ENCODE measurements around the gene ATP11B. TPM values are rescaled to one million over a fixed set of nuclear protein-coding genes. Genes with fewer than 3 reads are reported as not detected.

Gene ATP11B
- total and polyA plus RNA-seq, 2 of the 8 experiments (the other 6 are each of a cell fraction or from before 2014, with no cell fraction given) = 5.1 to 26.5 TPM

- Histone ChIP-seq H3K4me1 (replicated peaks in 1 of 4; ENCODE audit: control insufficient read depth in 3 of 4, insufficient read depth in 4 of 4, low read length in 3 of 4) (peaks cover 0 to 3% (median 0%) of the 10 kb centered on the region in 4 experiments; a peak in 1 of 7 replicates), H3K79me2 (ENCODE audit: control insufficient read depth in 1 of 2, insufficient read depth in 2 of 2, low read length in 2 of 2) (no peaks in the 10 kb centered on the region), H4K5ac (ENCODE audit: insufficient read length, low read depth, low read length) (no peak overlapping the region), H2BK12ac (ENCODE audit: low read depth, low read length) (no peak overlapping the region), H3K9ac (replicated peaks in 1 of 4; ENCODE audit: extremely low read depth in 1 of 4, low read depth in 3 of 4, low read length in 3 of 4) (no peak overlapping the region), H3K4ac (replicated peaks; ENCODE audit: insufficient read length, low read depth, low read length) (no peak overlapping the region), H3K4me2 (ENCODE audit: insufficient read depth in 1 of 2, low read depth in 2 of 2, low read length in 2 of 2) (no peak overlapping the region), H2BK5ac (ENCODE audit: low read depth, low read length) (no peak overlapping the region), H2AK5ac (ENCODE audit: low read depth, low read length) (no peak overlapping the region), H2AFZ (ENCODE audit: low read length) (no peak overlapping the region), H3K36me3 (ENCODE audit: control insufficient read depth in 2 of 4, insufficient read depth in 4 of 4, low read length in 3 of 4) (0 out of 8 replicates have a peak, but pooled peaks cover 0 to 3% (median 0%) of the 10 kb centered on the region in 4 experiments), H3K23ac (ENCODE audit: insufficient read length) (no peak overlapping the region), H4K8ac (ENCODE audit: extremely low read depth, insufficient read depth, low read length) (no peak overlapping the region), H2BK15ac (ENCODE audit: low read length) (no peak overlapping the region), H2BK120ac (replicated peaks; ENCODE audit: low read depth, low read length) (no peak overlapping the region), H3K23me2 (ENCODE audit: low read depth, low read length) (no peaks in the 10 kb centered on the region), H3K18ac (ENCODE audit: extremely low read depth, low read length) (no peak overlapping the region), H3K27me3 (replicated peaks in 1 of 4; ENCODE audit: control insufficient read depth in 3 of 4, extremely low read depth in 1 of 4, insufficient read depth in 3 of 4, low read length in 3 of 4) (no peaks in the 10 kb centered on the region), H3K9me3 (ENCODE audit: insufficient read depth in 2 of 2, low read depth in 1 of 2, low read length in 1 of 2) (no peaks in the 10 kb centered on the region), H3K79me1 (ENCODE audit: low read depth, low read length) (no peaks in the 10 kb centered on the region), H4K91ac (replicated peaks; ENCODE audit: insufficient read length, low read length) (no peak overlapping the region), H4K20me1 (replicated peaks in 1 of 2; ENCODE audit: control insufficient read depth in 1 of 2, insufficient read depth in 2 of 2, low read length in 2 of 2) (no peaks in the 10 kb centered on the region), H3K4me3 (ENCODE audit: extremely low read depth in 1 of 4, insufficient read depth in 2 of 4, low read depth in 3 of 4, low read length in 4 of 4) (no peak overlapping the region), H2BK20ac (ENCODE audit: low read length) (no peak overlapping the region), H3K27ac (ENCODE audit: low read depth, low read length) (no peak overlapping the region), H3K56ac (replicated peaks; ENCODE audit: insufficient read length, low read depth, low read length) (no peak overlapping the region), H3K14ac (ENCODE audit: insufficient read length) (no peak overlapping the region)
- ChIA-PET CTCF (ENCODE audit: partially characterized antibody) (interaction anchor here (0.7 to 5.5 kb wide), 4 partner anchors 9 to 34 kb away, joined by 3 to 27 read pairs (median 5); no protein-coding TSS in a partner anchor), POLR2A (ENCODE audit: partially characterized antibody) (no interaction called here)
- FAIRE-seq (no peak), DNase-seq (ENCODE audit: low read depth in 1 of 2, low spot score in 2 of 2) (no peak)
- 90% methylated on average over 5 of the region's 5 CpGs; no CpG with 5 or more reads in 1 of the 2 experiments for WGBS, 2 experiments (ENCODE audit: extremely low coverage in 1 of 2, insufficient coverage in 1 of 2, insufficient read length in 1 of 2, insufficient replicate concordance in 2 of 2, low coverage in 1 of 2, low lambda C conversion rate in 2 of 2, missing lambda C conversion rate in 1 of 2)
- TF ChIP-seq CBX8 (IDR thresholded peaks at IDR 0.05; ENCODE audit: borderline replicate concordance, low read depth, low read length) = no peak
- TF ChIP-seq, protein P1, sequence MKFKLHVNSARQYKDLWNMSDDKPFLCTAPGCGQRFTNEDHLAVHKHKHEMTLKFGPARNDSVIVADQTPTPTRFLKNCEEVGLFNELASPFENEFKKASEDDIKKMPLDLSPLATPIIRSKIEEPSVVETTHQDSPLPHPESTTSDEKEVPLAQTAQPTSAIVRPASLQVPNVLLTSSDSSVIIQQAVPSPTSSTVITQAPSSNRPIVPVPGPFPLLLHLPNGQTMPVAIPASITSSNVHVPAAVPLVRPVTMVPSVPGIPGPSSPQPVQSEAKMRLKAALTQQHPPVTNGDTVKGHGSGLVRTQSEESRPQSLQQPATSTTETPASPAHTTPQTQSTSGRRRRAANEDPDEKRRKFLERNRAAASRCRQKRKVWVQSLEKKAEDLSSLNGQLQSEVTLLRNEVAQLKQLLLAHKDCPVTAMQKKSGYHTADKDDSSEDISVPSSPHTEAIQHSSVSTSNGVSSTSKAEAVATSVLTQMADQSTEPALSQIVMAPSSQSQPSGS (IDR thresholded peaks at IDR 0.05; ENCODE audit: low read length) = no peak
- no peak for TF ChIP-seq SUZ12 (IDR thresholded peaks at IDR 0.05; ENCODE audit: low read length)
- no peak for TF ChIP-seq SIN3A (conservative IDR thresholded peaks at IDR 0.05 in 1 of 2, IDR thresholded peaks at IDR 0.05 in 1 of 2; ENCODE audit: low read depth in 1 of 2, low read length in 2 of 2)
- TF ChIP-seq CEBPB (IDR thresholded peaks at IDR 0.05; ENCODE audit: low read depth, low read length) = no peak
- TF ChIP-seq POLR2A (IDR thresholded peaks at IDR 0.05; ENCODE audit: control extremely low read depth in 1 of 2, low read depth in 2 of 2, low read length in 2 of 2) = no peak
- TF ChIP-seq SRF (IDR thresholded peaks at IDR 0.05; ENCODE audit: low read depth, low read length) = no peak
- TF ChIP-seq KDM1A (IDR thresholded peaks at IDR 0.05; ENCODE audit: borderline replicate concordance, low read length) = no peak
- no peak for TF ChIP-seq SP2 (IDR thresholded peaks at IDR 0.05; ENCODE audit: low read length)
- no peak for TF ChIP-seq CREB1 (IDR thresholded peaks at IDR 0.05)
- TF ChIP-seq JUN (IDR thresholded peaks at IDR 0.05; ENCODE audit: low read depth, low read length) = no peak
- TF ChIP-seq EP300 (IDR thresholded peaks at IDR 0.05; ENCODE audit: borderline replicate concordance in 1 of 2, low read depth in 2 of 2, low read length in 2 of 2) = no peak
- no peak for TF ChIP-seq ASH2L (IDR thresholded peaks at IDR 0.05; ENCODE audit: low read length)
Observed at GRCh38 chr3:182902236-182902635, 108.9 kb downstream of the ATP11B start.

Measured in H1 (cell line).